Activated CD8-positive, alpha-beta T cell treated with anti-CD3 and anti-CD28 coated beads for 36 hours (primary cell): Measurements from ENCODE around the gene ZNF750. TPM values are rescaled to one million over a fixed set of nuclear protein-coding genes. Genes with fewer than 3 reads are reported as not detected.

Source experiments
- ATAC-seq: fragments of 200-7000 bp; cut with Tn5 transposase; one replicate; pipeline ENCODE4 v1.10.0; 2021; ENCODE audit warnings: mild to moderate bottlenecking, moderate library complexity
- CTCF ChIA-PET: fragments of 350-600 bp; sonication (Branson Sonifier 250); formaldehyde crosslinking; loops from one replicate; lab custom pipeline; 2021; ENCODE audit warnings: antibody characterized with exemption; lab: Charles Lee
- POLR2A ChIA-PET: fragments of 350-600 bp; sonication (Branson Sonifier 250); formaldehyde crosslinking; loops from one replicate; lab custom pipeline; 2021; ENCODE audit warnings: antibody characterized with exemption; lab: Charles Lee
- DNase-seq: peaks from one replicate; pipeline ENCODE4 v3.0.0-alpha.2; 2020
- H3K27ac Mint-ChIP-seq: one replicate; pipeline ENCODE4 v1.8.0; 2021; ENCODE audit warnings: mild to moderate bottlenecking, mixed read lengths
- H3K27me3 Mint-ChIP-seq: one replicate; pipeline ENCODE4 v1.8.0; 2021; ENCODE audit warnings: mixed read lengths
- H3K36me3 Mint-ChIP-seq: one replicate; pipeline ENCODE4 v1.8.0; 2021; ENCODE audit warnings: low read depth, mixed read lengths
- H3K4me1 Mint-ChIP-seq: one replicate; pipeline ENCODE4 v1.8.0; 2021; ENCODE audit warnings: low read depth, mixed read lengths
- H3K4me3 Mint-ChIP-seq: one replicate; pipeline ENCODE4 v1.8.0; 2021; ENCODE audit warnings: mild to moderate bottlenecking, moderate library complexity, mixed read lengths
- H3K9me3 Mint-ChIP-seq: one replicate; pipeline ENCODE4 v1.8.0; 2021; ENCODE audit warnings: mixed read lengths
- intact Hi-C: fragments of 100-400 bp; cut with micrococcal nuclease; formaldehyde crosslinking; loops from one replicate; pipeline ENCODE4 v1.10.0; 2022
- total RNA-seq, 2 experiments: library from RNA; stranded (reverse); gene quantifications; one replicate each; pipeline ENCODE4 v1.2.3, GENCODE V29; 2021
- TF ChIP-seq, protein P1 (sequence below): fragments of 200-600 bp; IDR thresholded peaks from one replicate; pipeline ENCODE4 v1.8.0; 2022; ENCODE audit warnings: antibody characterized with exemption, mild to moderate bottlenecking

The ZNF750 gene
- total RNA-seq, 2 experiments from 2014 or later, result not detected

DNA sequence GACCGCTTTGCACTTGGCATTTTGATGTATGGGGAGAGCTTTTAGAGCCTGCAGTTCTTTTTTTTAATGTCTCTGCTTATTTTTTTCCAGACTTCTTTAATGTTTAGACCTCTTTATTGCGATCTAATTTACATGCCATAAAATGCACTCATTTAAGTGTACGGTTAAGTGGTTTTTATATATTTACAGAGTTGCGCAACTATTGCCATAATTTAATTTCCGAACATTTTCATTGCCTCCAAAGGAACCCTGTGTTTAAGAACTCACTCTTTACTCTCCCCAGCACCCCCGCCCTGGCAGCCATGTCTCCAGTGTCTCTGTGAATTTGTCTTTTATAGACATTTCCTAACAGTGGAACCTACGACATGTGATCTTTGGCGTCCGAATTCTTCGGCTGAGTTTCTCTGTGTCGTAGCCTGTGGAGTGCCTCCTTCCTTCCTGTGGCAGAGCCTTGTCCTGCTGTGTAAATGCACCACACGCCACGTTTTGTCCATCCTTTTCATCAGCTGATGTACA lies 24.0 kb downstream of the ZNF750 start:
- DNase-seq (no peak), ATAC-seq (no peak)
- TF ChIP-seq, protein P1, sequence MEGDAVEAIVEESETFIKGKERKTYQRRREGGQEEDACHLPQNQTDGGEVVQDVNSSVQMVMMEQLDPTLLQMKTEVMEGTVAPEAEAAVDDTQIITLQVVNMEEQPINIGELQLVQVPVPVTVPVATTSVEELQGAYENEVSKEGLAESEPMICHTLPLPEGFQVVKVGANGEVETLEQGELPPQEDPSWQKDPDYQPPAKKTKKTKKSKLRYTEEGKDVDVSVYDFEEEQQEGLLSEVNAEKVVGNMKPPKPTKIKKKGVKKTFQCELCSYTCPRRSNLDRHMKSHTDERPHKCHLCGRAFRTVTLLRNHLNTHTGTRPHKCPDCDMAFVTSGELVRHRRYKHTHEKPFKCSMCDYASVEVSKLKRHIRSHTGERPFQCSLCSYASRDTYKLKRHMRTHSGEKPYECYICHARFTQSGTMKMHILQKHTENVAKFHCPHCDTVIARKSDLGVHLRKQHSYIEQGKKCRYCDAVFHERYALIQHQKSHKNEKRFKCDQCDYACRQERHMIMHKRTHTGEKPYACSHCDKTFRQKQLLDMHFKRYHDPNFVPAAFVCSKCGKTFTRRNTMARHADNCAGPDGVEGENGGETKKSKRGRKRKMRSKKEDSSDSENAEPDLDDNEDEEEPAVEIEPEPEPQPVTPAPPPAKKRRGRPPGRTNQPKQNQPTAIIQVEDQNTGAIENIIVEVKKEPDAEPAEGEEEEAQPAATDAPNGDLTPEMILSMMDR, result no peak
- peaks cover 9% of the 10 kb centered on the region for H3K4me1 Mint-ChIP-seq
- CTCF ChIA-PET, result no interaction called here
- H3K4me3 Mint-ChIP-seq, result no peak overlapping the region
- POLR2A ChIA-PET, result no interaction called here
- intact Hi-C loops, result no loop called here
- H3K27me3 Mint-ChIP-seq, result no peaks in the 10 kb centered on the region
- peaks cover 55% of the 10 kb centered on the region for H3K36me3 Mint-ChIP-seq
- peaks cover 5% of the 10 kb centered on the region for H3K9me3 Mint-ChIP-seq
- no peak overlapping the region for H3K27ac Mint-ChIP-seq

DNA sequence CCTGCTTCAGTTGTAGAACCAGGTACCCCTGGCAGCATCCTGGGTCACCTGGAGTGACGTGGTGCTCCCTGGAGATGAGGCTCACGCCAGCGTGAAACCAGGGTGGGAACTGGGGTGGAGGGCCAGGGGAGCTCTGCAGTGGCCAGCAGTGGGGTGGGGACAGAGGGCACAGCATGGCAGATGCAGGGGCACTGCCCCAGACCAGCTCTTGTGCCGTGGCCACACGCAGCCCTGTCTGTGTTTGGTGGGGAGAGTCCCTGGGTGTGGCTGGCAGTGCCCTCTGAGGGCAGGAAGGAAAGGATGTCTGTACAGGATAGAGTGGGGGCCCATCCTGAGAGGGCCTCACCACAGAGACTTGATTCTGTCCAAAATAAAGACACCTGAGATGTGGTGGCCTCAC lies 24.5 kb downstream of the ZNF750 start:
- DNase-seq (no peak), ATAC-seq (no peak)
- Mint-ChIP-seq H3K27ac (no peak overlapping the region), H3K4me3 (no peak overlapping the region), H3K9me3 (peaks cover 2% of the 10 kb centered on the region), H3K4me1 (peaks cover 9% of the 10 kb centered on the region), H3K36me3 (peaks cover 51% of the 10 kb centered on the region), H3K27me3 (no peaks in the 10 kb centered on the region)
- POLR2A ChIA-PET, result no interaction called here
- CTCF ChIA-PET, result interaction anchor here (0.7 kb wide), 1 partner anchor 112 kb away, joined by 3 read pairs; no protein-coding TSS in a partner anchor
- intact Hi-C loops, result no loop called here
- TF ChIP-seq, protein P1, result no peak

DNA sequence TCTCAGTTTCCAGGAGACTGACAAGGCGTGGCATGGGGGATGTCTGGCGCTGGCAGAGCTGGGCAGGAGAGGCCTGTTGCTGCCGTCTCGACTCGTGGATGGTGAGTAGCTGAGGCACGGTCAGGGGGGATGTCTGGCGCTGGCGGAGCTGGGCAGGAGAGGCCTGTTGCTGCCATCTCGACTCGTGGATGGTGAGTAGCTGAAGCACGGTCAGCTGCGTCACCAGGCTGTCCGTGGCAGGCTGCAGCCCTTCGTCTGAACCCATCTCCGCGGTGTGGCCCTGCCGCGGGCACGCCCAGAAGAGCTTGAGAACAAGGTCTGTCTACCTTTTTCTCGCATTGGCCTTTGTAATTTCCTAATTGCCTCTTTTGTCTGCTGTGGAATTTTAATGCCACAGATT lies 25.0 kb downstream of the ZNF750 start:
- ATAC-seq (no peak), DNase-seq (no peak)
- Mint-ChIP-seq H3K36me3 (peaks cover 47% of the 10 kb centered on the region), H3K27me3 (no peaks in the 10 kb centered on the region), H3K4me1 (peaks cover 9% of the 10 kb centered on the region), H3K27ac (no peak overlapping the region), H3K9me3 (no peaks in the 10 kb centered on the region), H3K4me3 (no peak overlapping the region)
- intact Hi-C loops, result no loop called here
- POLR2A ChIA-PET, result no interaction called here
- TF ChIP-seq, protein P1, result no peak
- CTCF ChIA-PET, result interaction anchor here (0.7 kb wide), 1 partner anchor 112 kb away, joined by 3 read pairs; no protein-coding TSS in a partner anchor

DNA sequence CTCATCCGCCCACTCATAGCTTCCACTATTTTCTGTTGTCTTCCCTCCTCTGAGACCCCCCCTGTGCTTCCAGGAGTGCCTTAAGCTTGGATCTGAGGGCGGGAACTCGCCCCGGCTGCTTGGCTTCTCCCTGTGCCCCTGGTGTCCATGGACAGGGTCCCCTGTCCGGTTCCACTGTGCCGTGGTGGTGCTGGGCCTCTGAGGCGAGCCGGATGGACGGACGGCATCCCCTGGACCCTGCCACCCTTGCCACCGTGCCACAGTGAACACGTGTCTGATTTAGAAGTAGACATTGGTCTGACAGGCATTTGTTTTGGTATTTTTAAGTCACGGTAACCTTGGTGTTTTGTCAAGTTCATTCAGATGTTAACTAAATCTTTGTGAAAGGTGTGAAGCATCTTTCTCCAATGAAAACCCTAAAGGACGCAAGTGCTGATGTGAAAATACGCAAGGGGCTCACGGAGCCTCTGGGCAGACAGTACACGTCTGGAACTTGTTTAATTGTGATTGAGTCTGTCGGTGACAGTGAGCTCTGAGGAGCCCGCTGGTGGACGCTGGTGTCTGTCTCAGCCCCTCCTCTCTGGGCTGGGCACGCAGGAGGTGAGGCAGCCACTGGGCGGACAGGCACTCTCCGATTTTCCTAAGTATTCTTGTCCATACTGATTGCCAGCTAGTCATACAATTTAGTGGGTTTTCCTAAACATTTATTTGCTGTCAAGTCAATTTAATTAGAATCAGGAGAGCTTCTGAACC lies 26.3 kb downstream of the ZNF750 start:
- POLR2A ChIA-PET, result no interaction called here
- H3K36me3 Mint-ChIP-seq, result peaks cover 36% of the 10 kb centered on the region

DNA sequence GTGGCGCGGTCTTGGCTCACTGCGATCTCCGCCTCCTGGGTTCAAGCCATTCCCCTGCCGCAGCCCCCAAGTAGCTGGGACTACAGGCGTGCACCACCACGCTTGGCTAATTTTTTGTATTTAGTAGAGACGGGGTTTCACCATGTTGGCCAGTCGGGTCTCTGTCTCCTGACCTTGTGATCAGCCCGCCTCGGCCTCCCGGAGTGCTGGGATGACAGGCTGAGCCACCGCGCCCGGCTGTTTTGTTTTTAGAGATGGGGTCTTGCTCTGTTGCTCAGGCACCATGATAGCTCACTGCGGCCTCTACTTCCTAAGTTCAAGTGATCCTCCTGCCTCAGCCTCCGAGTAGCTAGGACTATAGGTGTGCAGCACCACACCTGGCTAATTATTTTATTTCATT lies 27.2 kb downstream of the ZNF750 start:
- H3K4me3 Mint-ChIP-seq, result no peak overlapping the region
- DNase-seq (no peak), ATAC-seq (no peak)
- no peak overlapping the region for H3K27ac Mint-ChIP-seq
- CTCF ChIA-PET, result no interaction called here
- POLR2A ChIA-PET, result no interaction called here
- peaks cover 30% of the 10 kb centered on the region for H3K36me3 Mint-ChIP-seq
- intact Hi-C loops, result no loop called here
- H3K4me1 Mint-ChIP-seq, result peaks cover 7% of the 10 kb centered on the region
- TF ChIP-seq, protein P1, result no peak
- no peaks in the 10 kb centered on the region for H3K9me3 Mint-ChIP-seq
- no peaks in the 10 kb centered on the region for H3K27me3 Mint-ChIP-seq

More for the DNA sequence above, 26.3 kb downstream of the ZNF750 start:
- no peak overlapping the region for H3K27ac Mint-ChIP-seq
- intact Hi-C loops, result no loop called here
- CTCF ChIA-PET, result no interaction called here
- H3K4me3 Mint-ChIP-seq, result no peak overlapping the region
- TF ChIP-seq, protein P1, result no peak
- DNase-seq, result no peak
- peaks cover 9% of the 10 kb centered on the region for H3K4me1 Mint-ChIP-seq
- ATAC-seq, result no peak
- no peaks in the 10 kb centered on the region for H3K27me3 Mint-ChIP-seq
- no peaks in the 10 kb centered on the region for H3K9me3 Mint-ChIP-seq
